ENCODE data around the gene LINGO1.

Gene LINGO1

DNA sequence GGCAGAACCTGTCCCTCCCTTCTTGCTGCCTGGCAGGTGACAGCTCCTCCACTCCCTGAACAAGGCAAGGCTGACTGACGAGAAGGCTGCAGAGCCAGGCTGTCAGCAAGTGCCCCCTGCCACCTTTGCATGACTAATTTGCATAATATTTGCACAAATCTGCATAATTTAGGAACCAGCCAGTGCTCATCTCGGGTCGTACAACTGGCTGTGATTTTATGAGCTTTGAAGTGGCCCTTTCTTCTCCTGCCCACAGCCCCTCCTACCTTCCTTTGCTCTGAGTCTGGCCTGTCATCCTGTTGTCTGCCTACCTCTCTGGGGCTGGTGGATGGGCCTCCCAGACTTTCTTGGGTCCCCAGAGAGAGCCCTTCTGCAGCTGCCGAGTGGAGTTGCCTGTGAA is 58.9 kb downstream of the LINGO1 start:
- no peak for DNase-seq (ENCODE audit: low read depth in 2 of 3, low spot score in 2 of 3)

- no peak for DNase-seq (ENCODE audit: low read depth in 2 of 3, low spot score in 2 of 3)
Observed at GRCh38 chr15:77572186-77572585, 60.5 kb downstream of the LINGO1 start.

GRCh38 chr15:77571741-77572140 is 61.0 kb downstream of the LINGO1 start:
- no peak for DNase-seq (ENCODE audit: low read depth in 2 of 3, low spot score in 2 of 3)

DNA sequence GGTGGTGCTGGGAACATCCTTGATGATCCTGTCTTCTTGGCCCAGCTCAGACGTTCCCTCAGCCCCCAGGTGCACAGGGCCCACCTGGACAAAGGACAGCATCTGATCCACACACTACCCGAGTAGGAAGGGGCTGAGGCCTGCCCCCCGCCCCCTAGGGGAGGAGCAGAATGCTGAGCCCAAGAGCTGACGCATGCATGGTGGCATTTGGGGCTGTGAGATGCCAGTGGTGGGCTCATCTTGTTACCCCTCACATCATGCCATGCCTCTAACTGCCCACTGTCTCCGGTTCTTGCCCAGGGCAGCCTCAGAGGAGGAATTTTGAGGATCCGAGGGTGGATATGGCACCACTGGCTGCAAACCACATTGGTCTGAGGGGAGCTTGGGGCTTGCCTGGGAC is 61.5 kb downstream of the LINGO1 start:
- no peak for DNase-seq (ENCODE audit: low read depth in 2 of 3, low spot score in 2 of 3)

DNA sequence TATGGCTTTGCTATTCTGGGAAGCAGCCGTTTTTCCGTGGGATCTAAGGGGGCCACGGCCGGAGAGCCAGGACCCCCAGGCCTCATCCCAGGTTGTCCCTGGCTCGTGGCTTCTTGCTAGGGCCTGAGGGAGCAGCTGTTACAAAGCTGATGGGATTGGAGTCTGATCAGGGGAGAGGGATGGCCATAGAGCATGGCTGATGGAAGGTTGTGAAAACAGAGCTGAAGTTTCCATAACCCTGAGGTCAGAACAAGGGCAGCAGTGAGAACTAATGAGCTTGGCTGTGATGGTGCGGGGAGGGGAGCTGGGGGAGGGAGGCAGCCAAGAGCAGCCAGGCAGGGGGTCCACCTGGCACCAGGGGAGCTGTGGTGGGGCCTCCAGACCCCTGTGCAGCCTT is 63.0 kb downstream of the LINGO1 start:
- no peak for DNase-seq (ENCODE audit: low read depth in 2 of 3, low spot score in 2 of 3)

GRCh38 chr15:77568973-77569728 is 63.6 kb downstream of the LINGO1 start:
- no peak for DNase-seq (ENCODE audit: low read depth in 2 of 3, low spot score in 2 of 3)

GRCh38 chr15:77568014-77568972 is 64.4 kb downstream of the LINGO1 start:
- no peak for DNase-seq (ENCODE audit: low read depth in 2 of 3, low spot score in 2 of 3)

- no peak for DNase-seq (ENCODE audit: low read depth in 2 of 3, low spot score in 2 of 3)
Observed at GRCh38 chr15:77567202-77567601, 65.5 kb downstream of the LINGO1 start.

GRCh38 chr15:77566092-77566491 is 66.6 kb downstream of the LINGO1 start:
- DNase-seq (ENCODE audit: low read depth in 2 of 3, low spot score in 2 of 3): no peak

DNA sequence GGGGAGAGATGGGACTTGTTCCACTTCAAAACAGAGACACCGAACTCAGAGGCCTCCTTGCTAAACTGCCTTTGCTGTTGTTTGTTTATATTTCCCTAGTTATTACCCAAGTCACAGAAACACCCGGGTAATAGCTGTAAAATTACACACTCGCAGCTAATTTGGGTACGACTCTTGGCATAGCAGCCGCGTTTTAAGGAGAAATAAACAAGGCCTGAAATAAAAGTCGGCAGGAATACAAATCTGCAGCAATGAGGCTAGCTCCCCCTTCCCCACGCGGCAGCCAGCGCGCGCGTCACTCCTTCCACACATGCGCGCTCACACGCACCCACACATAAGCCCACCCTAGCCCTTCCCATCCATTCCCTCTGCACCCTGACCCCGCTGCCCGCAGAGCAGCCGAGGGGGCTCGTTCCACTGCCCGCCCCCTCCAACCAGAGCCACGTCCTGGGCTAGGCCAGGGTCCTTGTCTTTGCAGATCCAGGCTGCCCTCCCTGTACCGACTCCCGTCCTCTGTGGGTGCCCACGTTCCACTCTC is 67.3 kb downstream of the LINGO1 start:
- no peak for DNase-seq (ENCODE audit: low read depth in 2 of 3, low spot score in 2 of 3)

DNA sequence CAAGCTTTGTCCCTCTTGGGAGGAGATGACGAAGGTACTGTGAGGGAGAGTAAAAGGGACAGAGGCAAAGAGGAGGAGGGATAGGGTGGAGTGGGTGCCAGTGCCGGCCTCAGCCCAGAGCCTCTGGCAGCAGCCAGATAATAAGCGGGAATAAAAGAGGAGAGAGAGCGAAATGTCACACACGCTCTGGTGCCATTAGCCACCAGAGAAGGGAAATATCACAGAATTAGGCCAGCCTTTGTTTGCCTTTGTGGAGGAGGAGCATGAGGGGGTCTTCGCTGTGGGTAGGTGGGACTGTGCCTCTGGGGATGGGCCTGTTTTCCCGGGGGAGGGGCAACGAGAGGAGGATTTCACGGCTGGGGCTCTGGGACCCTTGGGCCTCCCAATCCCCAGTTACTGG is 67.8 kb downstream of the LINGO1 start:
- DNase-seq (ENCODE audit: low read depth in 2 of 3, low spot score in 2 of 3): no peak

- DNase-seq (ENCODE audit: low read depth in 2 of 3, low spot score in 2 of 3): no peak
Observed at GRCh38 chr15:77564341-77564740, 68.4 kb downstream of the LINGO1 start.

DNA sequence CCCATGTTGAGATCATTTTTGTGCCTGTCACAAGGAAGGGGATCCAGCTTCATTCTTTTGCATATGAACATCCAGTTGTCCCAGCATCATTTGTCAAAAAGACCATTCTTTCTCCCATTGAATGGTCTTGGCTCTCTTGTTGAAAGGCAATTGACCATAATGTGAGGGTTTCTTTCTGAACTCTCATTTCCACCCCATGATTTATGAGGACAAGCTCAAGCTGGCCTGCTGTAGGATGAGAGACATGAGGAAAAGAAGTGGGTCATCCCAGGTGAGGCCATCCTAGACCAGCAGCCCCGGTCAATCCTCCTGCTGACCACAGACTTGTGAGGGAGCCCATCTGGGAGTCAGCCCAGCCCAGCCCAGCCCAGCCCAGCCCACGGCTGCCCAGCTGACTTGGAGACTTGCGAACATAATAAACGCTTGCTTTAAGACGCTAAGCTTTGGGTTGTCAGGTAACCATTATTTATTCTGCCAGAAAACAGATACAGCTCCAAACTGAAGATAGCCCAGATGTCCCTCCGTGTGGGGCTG is 69.0 kb downstream of the LINGO1 start:
- no peak for DNase-seq (ENCODE audit: low read depth in 2 of 3, low spot score in 2 of 3)

Data from activated CD8-positive, alpha-beta memory T cell treated with anti-CD3 and anti-CD28 coated beads for 48 hours (primary cell).